VCaP (cell line): ENCODE measurements around the gene ESPNL.
A peak's percentile ranks its signal among the peaks of the same experiment; 100 is the strongest.

Experiments used
- H3K27ac ChIP-seq: fragments of 450-650 bp; 2 replicates; pipeline ENCODE4 v1.5.1; 2017
- TF ChIP-seq, protein P1 (sequence below): fragments of 450-650 bp; conservative IDR thresholded peaks from 2 replicates; pipeline ENCODE4 v1.5.1; 2017; ENCODE audit warnings: mild to moderate bottlenecking, moderate library complexity

The ESPNL gene

DNA sequence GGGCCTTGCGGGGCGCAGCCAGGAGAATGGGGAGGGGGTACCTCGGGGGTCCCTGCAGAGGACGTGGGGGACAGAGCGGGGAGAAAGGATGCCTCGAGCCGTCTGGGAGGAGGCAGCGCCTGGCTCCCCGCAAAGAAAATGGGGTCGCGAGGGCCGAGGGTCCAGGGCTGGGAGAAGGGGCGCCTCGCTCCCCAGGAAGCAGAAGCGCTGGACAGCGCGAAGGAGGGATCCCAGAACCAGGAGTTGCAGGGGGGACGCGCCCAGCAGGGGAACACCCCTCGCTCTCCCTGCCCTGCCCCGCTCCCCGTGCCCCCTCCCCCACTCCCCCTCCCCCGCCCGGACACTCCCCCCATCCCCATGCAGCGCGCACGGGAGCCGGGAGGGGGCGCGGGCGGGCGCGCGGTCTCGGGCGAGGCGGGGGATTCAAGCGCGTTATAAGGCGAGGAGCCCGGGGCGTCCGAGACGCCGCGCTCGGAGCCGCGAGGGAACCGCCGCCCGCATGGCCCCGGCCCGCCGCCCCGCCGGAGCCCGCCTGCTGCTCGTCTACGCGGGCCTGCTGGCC is 58.5 kb downstream of the ESPNL start, which contains the start of gene ERFE:
Gene ERFE, plus strand, starts transcription at position 462 of the 562 bp plus-strand sequence. Its CDS starts 38 bp downstream, at position 500.
- peak within 1 kb of the TSS; percentile 56; the same call in 1 of the 2 replicates for H3K27ac ChIP-seq
- TF ChIP-seq, protein P1, sequence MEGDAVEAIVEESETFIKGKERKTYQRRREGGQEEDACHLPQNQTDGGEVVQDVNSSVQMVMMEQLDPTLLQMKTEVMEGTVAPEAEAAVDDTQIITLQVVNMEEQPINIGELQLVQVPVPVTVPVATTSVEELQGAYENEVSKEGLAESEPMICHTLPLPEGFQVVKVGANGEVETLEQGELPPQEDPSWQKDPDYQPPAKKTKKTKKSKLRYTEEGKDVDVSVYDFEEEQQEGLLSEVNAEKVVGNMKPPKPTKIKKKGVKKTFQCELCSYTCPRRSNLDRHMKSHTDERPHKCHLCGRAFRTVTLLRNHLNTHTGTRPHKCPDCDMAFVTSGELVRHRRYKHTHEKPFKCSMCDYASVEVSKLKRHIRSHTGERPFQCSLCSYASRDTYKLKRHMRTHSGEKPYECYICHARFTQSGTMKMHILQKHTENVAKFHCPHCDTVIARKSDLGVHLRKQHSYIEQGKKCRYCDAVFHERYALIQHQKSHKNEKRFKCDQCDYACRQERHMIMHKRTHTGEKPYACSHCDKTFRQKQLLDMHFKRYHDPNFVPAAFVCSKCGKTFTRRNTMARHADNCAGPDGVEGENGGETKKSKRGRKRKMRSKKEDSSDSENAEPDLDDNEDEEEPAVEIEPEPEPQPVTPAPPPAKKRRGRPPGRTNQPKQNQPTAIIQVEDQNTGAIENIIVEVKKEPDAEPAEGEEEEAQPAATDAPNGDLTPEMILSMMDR: peak; percentile 75

DNA sequence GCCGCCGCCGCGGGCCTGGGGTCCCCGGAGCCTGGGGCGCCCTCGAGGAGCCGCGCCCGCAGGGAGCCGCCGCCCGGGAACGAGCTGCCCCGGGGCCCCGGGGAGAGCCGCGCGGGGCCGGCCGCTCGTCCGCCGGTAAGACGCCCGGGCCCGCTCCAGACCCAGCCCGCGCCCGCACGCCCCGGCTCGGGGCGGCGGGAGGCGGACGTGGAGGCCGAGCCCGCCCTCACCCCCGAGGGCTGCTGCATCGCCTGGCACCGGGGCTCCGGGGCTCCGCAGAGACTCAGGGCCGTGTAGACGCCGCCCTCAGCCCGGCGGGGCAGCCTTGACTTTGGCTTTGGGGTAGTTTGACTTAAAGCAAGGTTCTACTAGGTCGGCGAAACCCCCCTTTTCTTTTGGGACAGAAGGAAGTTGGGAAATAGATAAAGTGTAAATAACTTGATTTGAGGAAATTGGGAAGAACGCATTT is 59.0 kb downstream of the ESPNL start:
- TF ChIP-seq, protein P1: peak; percentile 49
- peak overlapping the region; percentile 56; the same call in 1 of the 2 replicates for H3K27ac ChIP-seq

DNA sequence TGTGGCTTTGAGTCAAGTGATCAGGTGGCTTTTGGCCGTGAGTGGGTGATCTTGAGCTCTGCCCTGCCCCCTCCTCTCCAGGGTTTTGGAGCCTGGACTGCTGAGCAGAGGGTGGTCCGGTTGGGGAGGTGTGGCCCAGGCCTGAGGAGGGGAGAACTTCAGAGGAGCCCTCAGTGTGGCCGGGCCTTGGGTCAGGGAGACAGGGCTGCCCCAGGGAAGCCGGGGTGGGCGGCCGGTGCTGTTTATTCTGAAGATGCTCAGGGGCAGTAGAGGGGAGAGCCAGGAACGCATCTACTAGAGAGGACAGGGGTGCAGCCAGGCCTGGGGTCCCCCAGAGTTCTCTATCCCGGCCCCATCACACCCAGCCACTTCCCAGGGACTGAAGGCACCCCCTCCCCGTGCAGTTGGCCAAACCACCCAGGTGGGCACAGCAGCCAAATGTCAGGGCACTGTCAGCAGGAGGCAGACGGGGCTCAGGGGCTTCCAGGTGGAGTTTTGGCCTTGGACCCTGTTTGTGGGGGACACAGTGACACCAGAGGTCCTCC is 59.6 kb downstream of the ESPNL start:
- TF ChIP-seq, protein P1: no peak
- H3K27ac ChIP-seq: no peak overlapping the region

DNA sequence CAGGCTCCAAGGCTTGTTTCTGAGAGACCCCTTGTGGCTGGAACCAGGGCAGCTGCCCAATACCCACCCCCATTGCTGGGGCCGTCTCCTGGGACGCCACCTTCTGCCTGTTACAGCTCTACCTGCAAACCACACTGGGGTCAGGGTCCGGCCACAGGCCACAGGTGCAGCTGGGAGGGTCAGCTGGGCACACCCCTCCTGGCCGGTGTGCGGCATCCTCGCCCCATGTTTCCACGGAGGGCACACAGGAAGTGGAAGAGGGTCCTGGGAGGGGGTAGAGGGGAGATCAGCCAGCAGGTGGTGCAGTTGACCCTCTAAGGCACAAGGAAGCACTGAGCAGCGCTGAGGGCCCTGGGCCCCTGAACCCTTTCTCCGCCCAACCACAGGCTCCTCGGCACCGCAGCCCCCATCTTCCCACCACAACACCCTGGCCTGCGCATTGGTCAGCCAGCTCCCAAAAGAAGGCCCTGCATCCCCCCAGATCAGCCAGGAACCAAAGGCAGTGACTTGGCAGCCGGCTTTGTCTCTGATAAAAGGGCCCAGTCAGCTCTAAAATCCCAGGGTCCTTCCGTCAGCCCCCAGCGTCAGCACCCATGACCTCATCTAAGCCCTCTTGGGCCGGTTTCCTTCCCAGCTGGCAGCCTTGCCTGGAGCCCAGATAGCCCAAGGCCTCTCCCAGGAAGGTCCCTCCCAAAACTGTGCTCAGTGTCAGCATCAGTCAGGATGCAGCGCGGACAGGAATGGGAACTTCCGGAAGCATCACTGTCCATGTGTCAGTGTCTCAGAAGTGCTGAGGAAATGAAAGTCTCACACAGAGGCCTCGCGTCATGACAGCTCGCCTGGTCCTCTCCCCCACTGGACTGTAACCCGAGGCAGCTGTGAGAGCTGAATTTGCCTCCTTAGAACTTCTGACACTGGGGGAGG is 60.3 kb downstream of the ESPNL start:
- TF ChIP-seq, protein P1: peak; percentile 43
- no peak overlapping the region for H3K27ac ChIP-seq

DNA sequence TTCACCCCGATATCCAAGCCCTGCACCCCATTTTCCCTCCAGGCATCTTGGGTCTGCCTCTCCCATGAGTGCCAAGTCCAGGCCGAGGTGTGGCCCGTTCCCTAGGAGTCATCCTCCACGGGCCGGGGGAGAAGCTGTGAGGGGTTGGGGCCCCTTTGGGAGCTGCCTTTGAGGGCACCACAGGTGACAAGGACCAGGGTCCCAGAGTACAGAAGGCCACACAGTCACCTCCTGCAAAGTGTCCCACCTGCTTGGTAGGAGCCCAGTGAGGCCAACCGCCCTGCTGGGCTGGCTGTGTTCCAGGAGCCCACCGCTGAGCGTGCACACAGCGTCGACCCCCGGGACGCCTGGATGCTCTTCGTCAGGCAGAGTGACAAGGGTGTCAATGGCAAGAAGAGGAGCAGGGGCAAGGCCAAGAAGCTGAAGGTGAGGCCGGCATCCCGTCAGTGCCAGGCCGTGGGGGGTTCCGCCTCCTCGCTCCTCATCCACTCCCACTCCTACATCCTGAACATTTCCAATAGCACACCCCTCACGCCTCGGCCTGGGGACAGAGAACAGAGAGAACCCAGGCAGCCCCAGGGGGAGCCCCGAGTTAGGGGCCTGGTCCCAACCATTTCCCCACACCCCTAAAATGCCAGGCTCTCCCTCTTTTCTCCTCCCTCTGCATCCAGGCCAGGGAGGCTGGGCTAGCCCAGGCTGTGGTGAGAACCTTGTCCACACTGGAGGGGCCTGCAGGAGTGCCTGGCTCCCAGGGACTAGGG is 61.3 kb downstream of the ESPNL start:
- H3K27ac ChIP-seq: no peak overlapping the region
- TF ChIP-seq, protein P1: no peak

DNA sequence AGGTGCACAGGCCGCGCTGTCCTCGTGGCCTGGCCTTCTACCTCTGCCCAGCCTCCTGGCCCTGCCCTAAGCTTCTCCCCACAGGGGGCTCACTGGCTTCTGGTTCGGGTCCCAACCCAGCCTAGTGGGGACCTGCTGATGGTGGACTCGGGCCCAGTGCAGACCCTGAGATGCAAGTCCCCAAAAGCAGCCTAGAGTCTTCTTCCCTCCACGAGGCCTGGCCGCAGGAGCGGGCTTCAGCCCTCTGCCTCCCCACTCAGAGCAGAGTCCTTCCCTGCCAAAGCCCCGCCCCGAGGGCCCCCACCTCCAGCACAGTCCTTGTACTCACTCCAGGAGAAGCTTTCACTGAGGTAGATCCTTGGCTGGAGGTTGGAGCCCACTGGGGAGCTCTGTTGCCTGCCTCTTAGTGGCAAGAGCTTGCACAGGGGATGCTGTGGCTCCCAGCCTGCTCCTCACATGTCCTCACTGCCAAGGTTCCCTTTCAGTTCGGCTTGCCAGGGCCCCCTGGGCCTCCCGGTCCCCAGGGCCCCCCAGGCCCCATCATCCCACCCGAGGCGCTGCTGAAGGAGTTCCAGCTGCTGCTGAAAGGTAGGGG is 62.2 kb downstream of the ESPNL start:
- TF ChIP-seq, protein P1: no peak
- H3K27ac ChIP-seq: no peak overlapping the region
